ENCODE data around the gene NEXN.
"Not testable (repeated sequence)": the region's sequence is repeated elsewhere in the genome, so short reads cannot be mapped to it uniquely, and the experiment has no call there.

Gene NEXN

GRCh38 chr1:77906624-77907023 lies 18.2 kb downstream of the NEXN start:
- H3K4me1 ChIP-seq (ENCODE audit: control insufficient read depth, insufficient read depth, low read length) = no peaks in the 10 kb centered on the region
- H3K9me3 ChIP-seq (ENCODE audit: control insufficient read depth, insufficient read depth, low read length) = no peaks in the 10 kb centered on the region
- no peak overlapping the region for H3K9ac ChIP-seq (ENCODE audit: low read depth, low read length)
- H3K4me3 ChIP-seq (ENCODE audit: low read depth, low read length) = no peak overlapping the region
- no peaks in the 10 kb centered on the region for H3K27me3 ChIP-seq (ENCODE audit: control insufficient read depth, insufficient read depth, low read length)
- H3K36me3 ChIP-seq (ENCODE audit: control insufficient read depth, insufficient read depth, low read length) = no peaks in the 10 kb centered on the region

GRCh38 chr1:77910116-77910515 lies 21.7 kb downstream of the NEXN start:
- Histone ChIP-seq H3K27me3 (ENCODE audit: control insufficient read depth, insufficient read depth, low read length) (no peaks in the 10 kb centered on the region), H3K36me3 (ENCODE audit: control insufficient read depth, insufficient read depth, low read length) (no peaks in the 10 kb centered on the region), H3K4me3 (ENCODE audit: low read depth, low read length) (no peak overlapping the region), H3K4me1 (ENCODE audit: control insufficient read depth, insufficient read depth, low read length) (no peaks in the 10 kb centered on the region), H3K9ac (ENCODE audit: low read depth, low read length) (no peak overlapping the region), H3K9me3 (ENCODE audit: control insufficient read depth, insufficient read depth, low read length) (no peaks in the 10 kb centered on the region)

- not testable (repeated sequence) for H3K27me3 ChIP-seq (ENCODE audit: control insufficient read depth, insufficient read depth, low read length); H3K4me3 ChIP-seq (ENCODE audit: low read depth, low read length); H3K4me1 ChIP-seq (ENCODE audit: control insufficient read depth, insufficient read depth, low read length); H3K36me3 ChIP-seq (ENCODE audit: control insufficient read depth, insufficient read depth, low read length); H3K9me3 ChIP-seq (ENCODE audit: control insufficient read depth, insufficient read depth, low read length); H3K9ac ChIP-seq (ENCODE audit: low read depth, low read length)
Observed at GRCh38 chr1:77918918-77919317, 30.5 kb downstream of the NEXN start.

GRCh38 chr1:77925518-77925917 lies 37.1 kb downstream of the NEXN start:
- H3K4me1 ChIP-seq (ENCODE audit: control insufficient read depth, insufficient read depth, low read length) = no peaks in the 10 kb centered on the region
- no peak overlapping the region for H3K9ac ChIP-seq (ENCODE audit: low read depth, low read length)
- H3K4me3 ChIP-seq (ENCODE audit: low read depth, low read length) = no peak overlapping the region
- no peaks in the 10 kb centered on the region for H3K9me3 ChIP-seq (ENCODE audit: control insufficient read depth, insufficient read depth, low read length)
- no peaks in the 10 kb centered on the region for H3K36me3 ChIP-seq (ENCODE audit: control insufficient read depth, insufficient read depth, low read length)
- no peaks in the 10 kb centered on the region for H3K27me3 ChIP-seq (ENCODE audit: control insufficient read depth, insufficient read depth, low read length)

- Histone ChIP-seq H3K4me1 (ENCODE audit: control insufficient read depth, insufficient read depth, low read length) (no peaks in the 10 kb centered on the region), H3K27me3 (ENCODE audit: control insufficient read depth, insufficient read depth, low read length) (no peaks in the 10 kb centered on the region), H3K4me3 (ENCODE audit: low read depth, low read length) (no peak overlapping the region), H3K9ac (ENCODE audit: low read depth, low read length) (no peak overlapping the region), H3K36me3 (ENCODE audit: control insufficient read depth, insufficient read depth, low read length) (no peaks in the 10 kb centered on the region), H3K9me3 (ENCODE audit: control insufficient read depth, insufficient read depth, low read length) (no peaks in the 10 kb centered on the region)
Observed at GRCh38 chr1:77925956-77926355, 37.5 kb downstream of the NEXN start.

- no peaks in the 10 kb centered on the region for H3K4me1 ChIP-seq (ENCODE audit: control insufficient read depth, insufficient read depth, low read length)
- H3K27me3 ChIP-seq (ENCODE audit: control insufficient read depth, insufficient read depth, low read length) = no peaks in the 10 kb centered on the region
- no peak overlapping the region for H3K9ac ChIP-seq (ENCODE audit: low read depth, low read length)
- no peaks in the 10 kb centered on the region for H3K9me3 ChIP-seq (ENCODE audit: control insufficient read depth, insufficient read depth, low read length)
- H3K4me3 ChIP-seq (ENCODE audit: low read depth, low read length) = no peak overlapping the region
- H3K36me3 ChIP-seq (ENCODE audit: control insufficient read depth, insufficient read depth, low read length) = no peaks in the 10 kb centered on the region
Observed at GRCh38 chr1:77926561-77927357, 38.3 kb downstream of the NEXN start.

- no peaks in the 10 kb centered on the region for H3K36me3 ChIP-seq (ENCODE audit: control insufficient read depth, insufficient read depth, low read length)
- no peaks in the 10 kb centered on the region for H3K27me3 ChIP-seq (ENCODE audit: control insufficient read depth, insufficient read depth, low read length)
- H3K4me3 ChIP-seq (ENCODE audit: low read depth, low read length) = no peak overlapping the region
- H3K9me3 ChIP-seq (ENCODE audit: control insufficient read depth, insufficient read depth, low read length) = no peaks in the 10 kb centered on the region
- no peaks in the 10 kb centered on the region for H3K4me1 ChIP-seq (ENCODE audit: control insufficient read depth, insufficient read depth, low read length)
- H3K9ac ChIP-seq (ENCODE audit: low read depth, low read length) = no peak overlapping the region
Observed at GRCh38 chr1:77927414-77927813, 39.0 kb downstream of the NEXN start.

- Histone ChIP-seq H3K36me3 (ENCODE audit: control insufficient read depth, insufficient read depth, low read length) (no peaks in the 10 kb centered on the region), H3K4me1 (ENCODE audit: control insufficient read depth, insufficient read depth, low read length) (no peaks in the 10 kb centered on the region), H3K9me3 (ENCODE audit: control insufficient read depth, insufficient read depth, low read length) (no peaks in the 10 kb centered on the region), H3K9ac (ENCODE audit: low read depth, low read length) (no peak overlapping the region), H3K4me3 (ENCODE audit: low read depth, low read length) (no peak overlapping the region), H3K27me3 (ENCODE audit: control insufficient read depth, insufficient read depth, low read length) (no peaks in the 10 kb centered on the region)
Observed at GRCh38 chr1:77929806-77930205, 41.4 kb downstream of the NEXN start.

- H3K27me3 ChIP-seq (ENCODE audit: control insufficient read depth, insufficient read depth, low read length) = no peaks in the 10 kb centered on the region
- no peaks in the 10 kb centered on the region for H3K9me3 ChIP-seq (ENCODE audit: control insufficient read depth, insufficient read depth, low read length)
- H3K36me3 ChIP-seq (ENCODE audit: control insufficient read depth, insufficient read depth, low read length) = no peaks in the 10 kb centered on the region
- H3K4me3 ChIP-seq (ENCODE audit: low read depth, low read length) = no peak overlapping the region
- no peak overlapping the region for H3K9ac ChIP-seq (ENCODE audit: low read depth, low read length)
- no peaks in the 10 kb centered on the region for H3K4me1 ChIP-seq (ENCODE audit: control insufficient read depth, insufficient read depth, low read length)
Observed at GRCh38 chr1:77938651-77939050, 50.2 kb downstream of the NEXN start.

GRCh38 chr1:77940921-77941570 lies 52.6 kb downstream of the NEXN start:
- H3K9ac ChIP-seq (ENCODE audit: low read depth, low read length) = no peak overlapping the region
- no peaks in the 10 kb centered on the region for H3K36me3 ChIP-seq (ENCODE audit: control insufficient read depth, insufficient read depth, low read length)
- no peak overlapping the region for H3K4me3 ChIP-seq (ENCODE audit: low read depth, low read length)
- no peaks in the 10 kb centered on the region for H3K27me3 ChIP-seq (ENCODE audit: control insufficient read depth, insufficient read depth, low read length)
- no peaks in the 10 kb centered on the region for H3K9me3 ChIP-seq (ENCODE audit: control insufficient read depth, insufficient read depth, low read length)
- H3K4me1 ChIP-seq (ENCODE audit: control insufficient read depth, insufficient read depth, low read length) = no peaks in the 10 kb centered on the region

GRCh38 chr1:77942400-77943140 lies 54.1 kb downstream of the NEXN start:
- no peaks in the 10 kb centered on the region for H3K27me3 ChIP-seq (ENCODE audit: control insufficient read depth, insufficient read depth, low read length)
- no peak overlapping the region for H3K4me3 ChIP-seq (ENCODE audit: low read depth, low read length)
- no peaks in the 10 kb centered on the region for H3K9me3 ChIP-seq (ENCODE audit: control insufficient read depth, insufficient read depth, low read length)
- H3K9ac ChIP-seq (ENCODE audit: low read depth, low read length) = no peak overlapping the region
- no peaks in the 10 kb centered on the region for H3K4me1 ChIP-seq (ENCODE audit: control insufficient read depth, insufficient read depth, low read length)
- H3K36me3 ChIP-seq (ENCODE audit: control insufficient read depth, insufficient read depth, low read length) = peaks cover 4% of the 10 kb centered on the region

GRCh38 chr1:77945345-77945744 lies 56.9 kb downstream of the NEXN start:
- Histone ChIP-seq H3K27me3 (ENCODE audit: control insufficient read depth, insufficient read depth, low read length) (no peaks in the 10 kb centered on the region), H3K4me1 (ENCODE audit: control insufficient read depth, insufficient read depth, low read length) (no peaks in the 10 kb centered on the region), H3K36me3 (ENCODE audit: control insufficient read depth, insufficient read depth, low read length) (peaks cover 9% of the 10 kb centered on the region), H3K9ac (ENCODE audit: low read depth, low read length) (no peak overlapping the region), H3K9me3 (ENCODE audit: control insufficient read depth, insufficient read depth, low read length) (no peaks in the 10 kb centered on the region), H3K4me3 (ENCODE audit: low read depth, low read length) (no peak overlapping the region)

Data from iPS-15b (cell line).